GM23248 (cell line): Measurements from ENCODE around the gene PARVA. TPM values are rescaled to one million over a fixed set of nuclear protein-coding genes. Genes with fewer than 3 reads are reported as not detected.

Source experiments
- DNase-seq: peaks from one replicate; pipeline ENCODE4 v3.0.0-alpha.2; 2015
- H2AFZ ChIP-seq: fragments of 200-600 bp; sonication (generic); 2 replicates; pipeline ENCODE4 v1.6.1; 2016; ENCODE audit warnings: antibody characterized with exemption
- H3F3A ChIP-seq: fragments of 200-600 bp; sonication (generic); 2 replicates; pipeline ENCODE4 v1.6.1; 2016; ENCODE audit warnings: mild to moderate bottlenecking, antibody characterized with exemption, mixed run types; ENCODE audit not compliant: insufficient read depth
- H3K27ac ChIP-seq: fragments of 200-600 bp; sonication (generic); 2 replicates; pipeline ENCODE4 v1.5.1; 2016; ENCODE audit warnings: mild to moderate bottlenecking
- H3K27me3 ChIP-seq: fragments of 200-600 bp; sonication (generic); replicated peaks from 2 replicates; pipeline ENCODE4 v1.6.1; 2016; ENCODE audit warnings: mild to moderate bottlenecking; ENCODE audit not compliant: insufficient read depth
- H3K36me3 ChIP-seq: fragments of 200-600 bp; sonication (generic); 2 replicates; pipeline ENCODE4 v1.6.1; 2016; ENCODE audit warnings: low read depth, mild to moderate bottlenecking
- H3K4me1 ChIP-seq: fragments of 200-600 bp; sonication (generic); 2 replicates; pipeline ENCODE4 v1.6.1; 2016; ENCODE audit warnings: mild to moderate bottlenecking; ENCODE audit not compliant: insufficient read depth
- H3K4me2 ChIP-seq: fragments of 200-600 bp; sonication (generic); one replicate; pipeline ENCODE4 v1.6.1; 2016; ENCODE audit warnings: mild to moderate bottlenecking; ENCODE audit not compliant: unreplicated experiment
- H3K4me3 ChIP-seq: fragments of 200-600 bp; sonication (generic); 2 replicates; pipeline ENCODE4 v1.5.1; 2016; ENCODE audit warnings: mild to moderate bottlenecking
- H3K79me2 ChIP-seq: fragments of 200-600 bp; sonication (generic); 2 replicates; pipeline ENCODE4 v1.6.1; 2016; ENCODE audit warnings: mild to moderate bottlenecking; ENCODE audit not compliant: insufficient read depth
- H3K9ac ChIP-seq: fragments of 200-600 bp; sonication (generic); 2 replicates; pipeline ENCODE4 v1.6.1; 2016; ENCODE audit warnings: mild to moderate bottlenecking
- H3K9me2 ChIP-seq: fragments of 200-600 bp; sonication (generic); 2 replicates; pipeline ENCODE4 v1.6.1; 2016; ENCODE audit warnings: mixed run types, mild to moderate bottlenecking, moderate library complexity; ENCODE audit not compliant: insufficient read depth
- H3K9me3 ChIP-seq: fragments of 200-600 bp; sonication (generic); one replicate; pipeline ENCODE4 v1.6.1; 2017; ENCODE audit warnings: low read depth
- H4K20me1 ChIP-seq: fragments of 200-600 bp; sonication (generic); 2 replicates; pipeline ENCODE4 v1.6.0; 2016; ENCODE audit not compliant: insufficient read depth
- EZH2 ChIP-seq: fragments of 200-600 bp; sonication (generic); IDR thresholded peaks from 2 replicates; pipeline ENCODE4 v1.6.1; 2018; ENCODE audit warnings: antibody characterized with exemption, mild to moderate bottlenecking; ENCODE audit not compliant: insufficient read depth, poor library complexity, severe bottlenecking
- EZH2phosphoT487 ChIP-seq: fragments of 200-600 bp; sonication (generic); IDR thresholded peaks from 2 replicates; pipeline ENCODE4 v1.6.1; 2018; ENCODE audit warnings: antibody characterized with exemption, moderate library complexity, mild to moderate bottlenecking, low read depth; ENCODE audit not compliant: insufficient read depth
- WGBS, 2 experiments: methylation state at CpG; one replicate each; pipeline ENCODE4 v1.1.6; 2015 to 2017; ENCODE audit warnings: low lambda C conversion rate in 2 of 2, low coverage in 1 of 2; ENCODE audit errors: missing lambda C conversion rate in 2 of 2; 5-methylcytosine and 5-hydroxymethylcytosine counted together
- in situ Hi-C: fragments of 300-500 bp; cut with MboI; formaldehyde crosslinking; loops from 2 replicates; pipeline ENCODE4 v1.15.0; 2020
- polyA plus RNA-seq: library from polyadenylated mRNA; unstranded; fragments of >200 nt; fragmentation: Nextera tagmentation; extraction: Ambion mirVana; gene quantifications from 2 replicates; pipeline ENCODE4 v1.2.1, GENCODE V29; 2016
- total RNA-seq: library from RNA; depleted of rRNA; stranded (reverse); fragments of >200 nt; shearing (Covaris generic); gene quantifications from 2 replicates; pipeline ENCODE4 v1.2.3, GENCODE V29; 2014

Gene PARVA
- total and polyA plus RNA-seq, 2 experiments from 2014 or later = 87.9 to 121 TPM

- H3K4me3 ChIP-seq = no peak overlapping the region
- no peaks in the 10 kb centered on the region for H3K9me2 ChIP-seq
- H3K27ac ChIP-seq = no peak overlapping the region
- no peaks in the 10 kb centered on the region for H3K79me2 ChIP-seq
- no peaks in the 10 kb centered on the region for H3K9me3 ChIP-seq
- no peak overlapping the region for H3K9ac ChIP-seq
- peaks cover 10% of the 10 kb centered on the region for H3F3A ChIP-seq
- H3K27me3 ChIP-seq = no peaks in the 10 kb centered on the region
- no peaks in the 10 kb centered on the region for H4K20me1 ChIP-seq
- 92 to 94% methylated on average over 9 of the region's 9 CpGs for WGBS, 2 experiments
- TF ChIP-seq EZH2phosphoT487 (no peak), EZH2 (no peak)
- peaks cover 18% of the 10 kb centered on the region for H3K36me3 ChIP-seq
- H3K4me1 ChIP-seq = peaks cover 8% of the 10 kb centered on the region
- in situ Hi-C loops = no loop called here
- no peak for DNase-seq
- no peak overlapping the region for H2AFZ ChIP-seq
- no peak overlapping the region for H3K4me2 ChIP-seq
Measured at GRCh38 chr11:12523180-12523924, 146.0 kb downstream of the PARVA start.

- Histone ChIP-seq H4K20me1 (no peaks in the 10 kb centered on the region), H3K27ac (no peak overlapping the region), H3K79me2 (no peaks in the 10 kb centered on the region), H3F3A (peaks cover 21% of the 10 kb centered on the region), H3K36me3 (peaks cover 28% of the 10 kb centered on the region), H3K4me3 (no peak overlapping the region), H2AFZ (no peak overlapping the region), H3K4me1 (peaks cover 18% of the 10 kb centered on the region), H3K9me2 (no peaks in the 10 kb centered on the region), H3K9ac (no peak overlapping the region), H3K4me2 (no peak overlapping the region), H3K9me3 (no peaks in the 10 kb centered on the region), H3K27me3 (no peaks in the 10 kb centered on the region)
- TF ChIP-seq EZH2 (no peak), EZH2phosphoT487 (no peak)
- WGBS, 2 experiments = 74 to 75% methylated on average over 5 of the region's 5 CpGs
- no peak for DNase-seq
- in situ Hi-C loops = no loop called here
Measured at GRCh38 chr11:12524865-12525264, 147.5 kb downstream of the PARVA start.

DNA sequence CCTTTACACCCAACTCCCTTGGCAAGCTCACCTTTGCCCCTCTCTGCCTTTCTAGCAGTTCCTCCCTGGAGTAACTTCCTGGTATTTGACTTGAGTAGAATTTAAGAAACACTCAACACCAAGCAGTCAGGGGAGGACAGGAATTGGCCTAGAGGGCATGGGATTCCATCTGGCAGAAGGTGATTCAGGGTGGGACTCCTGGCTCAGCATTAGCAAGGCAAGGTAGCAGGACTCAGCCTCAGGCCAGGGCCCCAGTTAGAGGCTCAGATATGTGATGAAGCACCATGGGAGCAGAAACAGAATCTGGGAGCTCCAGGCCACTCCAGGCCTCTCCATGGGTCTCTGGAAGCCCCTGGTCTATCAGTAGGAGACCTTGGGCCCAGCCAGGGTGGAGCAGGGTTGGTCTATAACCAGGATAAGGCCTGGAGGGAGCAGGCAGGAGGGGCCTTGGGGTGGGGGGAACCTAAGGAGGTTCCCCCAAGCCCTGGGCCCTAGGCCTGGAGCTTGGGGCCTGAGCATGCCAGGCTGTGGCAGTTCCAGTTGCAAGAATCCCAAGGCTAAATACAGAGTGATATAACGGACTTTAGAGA is 148.2 kb downstream of the PARVA start:
- H3K79me2 ChIP-seq = no peaks in the 10 kb centered on the region
- peaks cover 25% of the 10 kb centered on the region for H3K4me1 ChIP-seq
- no peak overlapping the region for H3K4me3 ChIP-seq
- no peak overlapping the region for H3K9ac ChIP-seq
- WGBS, 2 experiments = 92 to 100% methylated on average over 1 of the region's 1 CpG
- no peaks in the 10 kb centered on the region for H3K9me2 ChIP-seq
- H2AFZ ChIP-seq = no peak overlapping the region
- no peak for DNase-seq
- peaks cover 28% of the 10 kb centered on the region for H3F3A ChIP-seq
- H3K27ac ChIP-seq = no peak overlapping the region
- peaks cover 22% of the 10 kb centered on the region for H3K36me3 ChIP-seq
- in situ Hi-C loops = no loop called here
- H3K4me2 ChIP-seq = no peak overlapping the region
- no peaks in the 10 kb centered on the region for H3K9me3 ChIP-seq
- TF ChIP-seq EZH2 (no peak), EZH2phosphoT487 (no peak)
- H4K20me1 ChIP-seq = no peaks in the 10 kb centered on the region
- H3K27me3 ChIP-seq = no peaks in the 10 kb centered on the region

GRCh38 chr11:12526789-12527188 is 149.4 kb downstream of the PARVA start:
- H3K27ac ChIP-seq = peak overlapping the region; percentile 44
- 30 to 37% methylated on average over 1 of the region's 1 CpG for WGBS, 2 experiments
- DNase-seq = peak; percentile 83
- TF ChIP-seq EZH2 (no peak), EZH2phosphoT487 (no peak)
- H3K4me2 ChIP-seq = peak overlapping the region; percentile 41
- in situ Hi-C loops = no loop called here
- peaks cover 33% of the 10 kb centered on the region for H3K4me1 ChIP-seq
- no peak overlapping the region for H2AFZ ChIP-seq
- no peaks in the 10 kb centered on the region for H3K79me2 ChIP-seq
- no peaks in the 10 kb centered on the region for H3K27me3 ChIP-seq
- peaks cover 26% of the 10 kb centered on the region for H3K36me3 ChIP-seq
- H3K9ac ChIP-seq = no peak overlapping the region
- H4K20me1 ChIP-seq = no peaks in the 10 kb centered on the region
- H3K4me3 ChIP-seq = no peak overlapping the region
- H3K9me3 ChIP-seq = no peaks in the 10 kb centered on the region
- H3K9me2 ChIP-seq = no peaks in the 10 kb centered on the region
- H3F3A ChIP-seq = peaks cover 40% of the 10 kb centered on the region
